ENCODE measurements around the gene PRPSAP1.
A peak's percentile ranks its signal among the peaks of the same experiment; 100 is the strongest.
"Not testable (repeated sequence)": the region's sequence is repeated elsewhere in the genome, so short reads cannot be mapped to it uniquely, and the experiment has no call there.

Gene PRPSAP1

GRCh38 chr17:76317535-76317934 is 36.2 kb downstream of the PRPSAP1 start:
- DNase-seq, result no peak

GRCh38 chr17:76314392-76315227 is 39.1 kb downstream of the PRPSAP1 start:
- DNase-seq, result no peak

DNA sequence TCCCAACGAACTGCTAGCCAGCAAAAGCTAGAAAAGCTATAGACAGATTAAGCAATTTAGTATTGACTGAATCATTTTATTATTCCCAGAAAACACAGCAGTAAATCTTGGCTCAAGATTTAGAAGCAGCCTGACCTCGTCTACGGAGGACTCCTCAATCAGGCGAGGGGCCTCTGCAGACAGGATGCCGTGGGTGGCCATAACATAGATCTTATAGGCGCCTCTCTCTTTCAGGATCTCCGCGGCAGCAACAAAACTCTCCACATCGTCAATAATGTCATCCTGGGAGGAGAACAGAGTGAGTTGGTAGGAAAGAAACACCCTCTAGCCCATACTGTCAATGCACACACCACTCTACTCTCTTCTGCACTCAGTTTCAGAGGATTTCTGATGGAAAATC is 41.0 kb downstream of the PRPSAP1 start:
- no peak for DNase-seq

DNA sequence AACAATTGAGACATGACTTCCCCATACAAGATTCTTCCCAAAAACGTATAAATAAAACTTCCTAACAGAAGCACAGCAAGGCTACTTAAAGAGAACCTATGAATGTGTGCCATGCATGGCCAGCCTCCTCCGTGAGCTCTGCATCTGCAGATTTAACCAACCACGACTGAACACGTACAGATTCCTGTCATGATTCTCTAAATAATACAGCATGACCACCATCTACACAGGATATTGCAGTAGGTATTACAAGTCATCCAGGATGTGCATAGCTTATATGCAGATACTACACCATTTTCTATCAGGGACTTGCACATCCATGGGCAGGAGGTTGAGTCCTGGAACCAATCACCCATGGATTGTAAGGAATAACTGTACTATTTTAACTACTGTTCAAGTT is 44.3 kb downstream of the PRPSAP1 start:
- no peak for DNase-seq

GRCh38 chr17:76307966-76308338 is 45.8 kb downstream of the PRPSAP1 start, which contains the start of gene QRICH2:
Gene QRICH2 (minus strand): TSS chr17:76308276. CDS start chr17:76307998, 278 bp downstream.
- DNase-seq, result no peak

DNA sequence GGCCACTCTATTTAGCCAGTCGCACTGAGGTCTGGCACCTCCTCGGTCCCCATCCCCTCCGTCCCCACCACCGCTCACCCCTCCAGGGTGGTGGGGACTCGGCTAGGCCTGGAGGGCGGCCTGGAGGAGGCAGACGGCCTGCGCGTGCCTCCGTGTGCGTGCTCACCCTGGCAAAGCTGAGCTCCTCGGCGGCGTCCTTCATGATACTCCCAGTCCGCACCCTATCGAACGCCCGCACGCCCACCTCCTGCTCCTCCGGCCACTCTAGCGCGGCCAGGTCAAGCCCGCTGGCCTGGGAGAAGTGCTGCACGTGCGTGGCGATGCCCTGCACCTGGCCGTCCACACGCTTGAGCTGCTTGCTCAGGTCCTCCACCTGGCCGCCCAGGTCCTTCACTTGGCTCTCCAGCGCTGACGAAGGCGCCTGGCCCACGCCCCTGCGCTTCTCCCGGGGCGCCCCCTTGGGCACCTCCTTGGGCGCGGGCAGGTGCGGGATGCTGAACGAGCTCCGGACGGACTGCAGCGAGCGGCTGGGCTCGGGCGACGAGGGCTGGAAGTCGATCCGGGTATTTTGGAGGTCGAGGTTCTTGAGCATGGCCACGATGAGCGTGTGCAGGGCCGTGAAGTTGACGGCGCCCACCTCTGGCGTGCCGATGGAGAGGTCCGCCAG is 46.3 kb downstream of the PRPSAP1 start:
- no peak for DNase-seq

DNA sequence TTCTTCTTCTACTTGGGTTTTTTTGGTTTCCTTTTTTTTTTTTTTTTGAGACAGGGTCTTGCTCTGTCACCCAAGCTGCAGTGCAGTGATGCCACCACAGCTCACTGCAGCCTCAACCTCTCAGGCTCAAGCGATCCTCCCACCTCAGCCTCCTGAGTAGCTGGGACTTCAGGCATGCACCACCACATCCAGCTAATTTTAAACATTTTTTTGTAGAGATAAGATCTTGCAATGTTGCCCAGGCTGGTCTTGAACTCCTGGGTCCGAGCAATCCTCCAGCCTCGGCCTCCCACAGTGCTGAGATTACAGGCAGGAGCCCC is 48.6 kb downstream of the PRPSAP1 start:
- DNase-seq, result not testable (repeated sequence)

DNA sequence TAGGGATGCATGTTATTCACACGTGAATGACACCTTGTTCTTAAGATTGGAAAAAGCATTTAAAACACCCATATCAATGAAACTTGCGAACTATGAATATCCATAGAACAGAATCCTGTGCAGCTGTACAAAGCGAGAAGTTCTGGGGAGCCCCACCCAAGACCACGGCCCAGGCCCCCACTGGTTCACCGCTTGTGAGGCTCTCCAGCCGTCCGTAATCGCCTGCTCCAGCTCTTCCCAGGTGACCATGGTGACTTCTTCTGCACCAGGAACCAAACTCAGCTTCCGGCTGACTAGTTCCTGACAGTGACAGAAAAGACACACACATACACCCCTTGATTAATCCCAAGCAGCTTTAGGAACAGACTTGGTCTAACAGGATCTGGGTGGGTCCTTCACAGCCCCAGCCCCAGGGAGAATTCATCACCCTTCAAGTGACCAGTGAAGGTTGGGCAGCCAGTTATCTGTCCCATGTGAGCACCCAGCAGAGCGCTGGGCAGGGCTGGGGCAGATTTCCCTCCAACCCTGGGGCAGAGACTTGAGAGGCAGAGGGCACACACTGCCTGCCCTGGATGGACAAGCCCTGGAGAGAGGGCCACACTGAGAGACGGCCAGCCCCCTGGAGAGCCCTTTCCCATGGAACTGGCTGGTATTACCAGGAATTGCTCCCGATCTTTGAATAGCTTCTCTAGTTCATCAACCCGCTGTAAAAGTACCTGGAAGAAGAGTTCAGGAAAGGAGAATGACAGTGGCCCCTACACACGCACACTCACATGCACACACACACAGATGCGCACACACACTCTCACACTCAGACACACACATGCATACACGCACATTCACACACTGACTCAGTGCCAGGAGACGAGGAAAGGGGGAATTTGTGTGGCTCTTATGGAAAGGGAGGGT is 49.2 kb downstream of the PRPSAP1 start:
- no peak for DNase-seq

GRCh38 chr17:76297436-76297835 is 56.3 kb downstream of the PRPSAP1 start:
- no peak for DNase-seq

DNA sequence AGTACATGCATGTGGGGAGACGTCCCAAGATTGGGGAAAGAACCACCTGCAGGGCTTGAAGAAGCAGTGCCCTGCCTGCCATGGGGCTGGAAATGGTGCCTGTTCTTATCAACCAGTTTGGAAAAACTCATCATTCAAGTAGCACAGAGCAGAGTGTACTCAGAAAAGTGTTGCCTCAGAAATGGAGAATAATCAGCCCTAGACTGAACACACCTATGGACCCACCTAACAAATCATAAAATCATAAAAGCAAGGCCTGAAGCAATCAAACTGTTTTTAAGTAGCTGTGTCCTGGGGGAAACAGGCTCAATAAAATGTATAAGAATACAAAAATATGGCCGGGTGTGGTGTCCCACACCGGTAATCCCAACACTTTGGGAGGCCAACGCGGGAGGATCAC is 56.8 kb downstream of the PRPSAP1 start:
- no peak for DNase-seq

DNA sequence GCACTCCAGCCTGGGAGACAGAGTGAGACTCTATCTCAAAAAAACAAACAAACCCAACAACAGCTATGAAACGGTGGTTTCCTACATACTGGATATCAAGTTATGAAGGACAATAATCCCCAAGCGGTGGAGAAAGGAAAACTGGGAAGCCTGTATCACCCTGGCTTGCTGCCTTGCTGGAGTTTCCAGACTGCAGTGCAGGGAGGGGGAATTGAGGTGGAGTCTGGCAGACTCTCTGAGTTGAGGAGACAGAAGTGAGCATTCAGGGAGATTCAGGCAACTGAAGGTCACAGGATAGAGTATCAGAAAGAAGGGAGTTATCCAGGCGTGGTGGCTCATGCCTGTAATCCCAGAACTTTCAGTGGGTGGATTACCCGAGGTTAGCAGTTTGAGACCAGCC is 57.5 kb downstream of the PRPSAP1 start:
- DNase-seq, result no peak

DNA sequence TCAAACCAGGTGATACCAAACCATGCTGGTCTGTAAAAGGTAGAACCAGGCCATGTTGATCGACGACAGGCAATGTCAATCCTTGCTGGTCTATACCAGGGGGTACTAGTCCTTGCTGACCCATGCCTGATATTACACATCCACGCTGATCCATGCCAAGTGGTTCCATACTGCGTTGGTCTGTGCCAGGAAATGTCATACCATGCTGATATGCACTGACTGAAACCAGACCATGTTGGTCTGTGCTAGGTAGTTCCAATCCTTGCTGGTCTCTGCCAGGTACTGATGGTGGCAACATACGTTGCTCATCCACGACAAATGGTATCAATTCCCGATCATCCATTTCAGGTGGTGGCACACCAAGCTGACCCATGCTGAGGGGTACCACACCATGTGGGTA is 60.6 kb downstream of the PRPSAP1 start:
- no peak for DNase-seq

DNA sequence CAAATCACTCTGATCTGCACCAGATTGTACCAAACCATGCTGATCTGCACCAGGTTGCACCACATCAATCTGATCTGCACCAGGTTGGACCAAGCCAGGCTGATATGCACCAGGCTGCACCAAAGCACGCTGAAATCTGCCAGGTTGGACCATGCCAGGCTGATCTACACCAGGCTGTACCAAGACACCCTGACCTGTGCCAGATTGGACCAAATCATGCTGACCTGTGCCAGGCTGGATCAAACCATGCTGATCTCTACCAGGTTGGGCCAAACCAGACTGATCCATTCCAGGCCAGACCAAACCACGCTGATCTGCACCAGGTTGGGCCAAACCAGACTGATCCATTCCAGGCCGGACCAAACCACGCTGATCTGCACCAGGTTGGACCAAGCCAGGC is 61.1 kb downstream of the PRPSAP1 start:
- no peak for DNase-seq

- no peak for DNase-seq
Measured at GRCh38 chr17:76281573-76282371, 71.9 kb downstream of the PRPSAP1 start.

DNA sequence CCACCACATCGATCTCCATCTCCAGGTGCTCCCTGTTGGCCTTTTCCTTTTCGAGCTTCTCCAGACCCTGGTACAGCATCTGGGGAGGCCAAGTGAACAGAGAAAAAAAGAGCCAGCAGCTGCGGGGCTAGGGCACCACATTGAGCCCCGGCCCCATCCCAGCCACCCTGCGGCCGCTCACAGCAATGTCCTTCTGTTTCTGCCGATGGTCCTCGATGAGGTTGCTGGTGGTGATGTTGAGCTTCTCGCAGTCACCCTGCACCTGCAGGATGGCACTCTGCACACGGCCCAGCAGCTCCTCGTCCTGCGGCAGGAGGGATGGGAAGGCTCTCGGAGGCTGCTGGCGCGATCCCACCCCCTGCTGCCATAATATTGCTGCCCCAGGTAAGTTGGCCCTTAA is 73.1 kb downstream of the PRPSAP1 start:
- DNase-seq, result no peak

DNA sequence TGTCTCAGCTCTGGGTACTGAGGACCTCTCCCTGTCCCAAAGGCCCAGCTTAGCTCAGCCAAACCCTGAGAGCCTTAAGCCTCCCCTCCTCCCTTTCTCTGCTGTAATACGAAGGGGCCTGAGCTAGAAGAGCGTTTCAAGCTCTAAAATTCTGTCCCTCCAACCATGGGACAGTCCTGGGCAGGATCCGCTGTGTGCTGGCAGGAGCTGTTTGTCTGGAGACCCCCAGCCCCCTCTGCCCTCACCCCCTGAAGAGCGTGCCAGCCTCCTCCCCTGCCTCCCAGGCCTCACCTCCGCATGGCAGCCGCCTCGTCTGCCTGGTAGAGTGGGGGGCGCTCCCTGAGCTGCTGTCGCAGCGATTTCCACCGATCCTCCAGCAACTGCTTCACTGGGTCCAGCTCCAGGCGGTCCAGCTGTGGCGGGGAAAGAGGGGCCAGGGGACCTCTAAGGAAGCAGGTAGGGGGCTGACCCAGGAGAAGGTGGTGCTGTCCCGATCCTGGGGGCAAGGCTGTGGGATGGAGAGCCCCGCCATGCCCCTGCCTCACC is 73.9 kb downstream of the PRPSAP1 start:
- DNase-seq, result no peak

- DNase-seq, result peak; percentile 80 to 86
Measured at GRCh38 chr17:76278952-76279741, 74.6 kb downstream of the PRPSAP1 start.

DNA sequence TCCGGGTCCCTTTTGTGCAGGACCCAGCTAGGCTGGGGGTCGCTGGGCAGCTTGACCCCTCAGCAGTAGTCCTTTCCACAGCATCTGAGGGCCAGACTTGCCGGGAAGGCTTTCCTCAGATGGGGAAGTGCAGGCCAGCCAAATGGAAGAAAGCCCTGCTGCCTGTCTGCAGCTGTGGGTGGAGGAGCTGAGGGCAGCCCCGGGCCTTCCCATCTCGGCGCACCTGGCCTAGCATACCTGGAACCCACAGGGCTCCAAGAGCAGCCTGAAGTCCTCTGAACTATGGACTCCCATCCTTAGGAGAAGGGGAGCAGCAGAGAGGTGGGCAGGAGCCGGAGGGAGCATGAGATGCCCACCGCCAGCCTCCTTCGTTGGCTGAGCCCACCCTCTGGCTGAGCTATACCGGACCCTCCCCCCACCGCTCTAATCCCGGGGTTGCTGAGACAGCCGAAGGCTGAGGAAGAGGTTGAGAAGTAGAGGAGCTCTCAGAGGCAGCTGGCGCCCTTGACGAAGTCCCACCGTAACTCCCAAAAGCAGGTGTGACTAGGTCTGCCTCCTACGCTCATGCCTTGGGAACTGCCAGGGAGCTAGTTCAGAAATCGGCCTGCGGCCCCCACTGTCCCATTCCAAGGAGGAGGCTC is 75.3 kb downstream of the PRPSAP1 start:
- no peak for DNase-seq

DNA sequence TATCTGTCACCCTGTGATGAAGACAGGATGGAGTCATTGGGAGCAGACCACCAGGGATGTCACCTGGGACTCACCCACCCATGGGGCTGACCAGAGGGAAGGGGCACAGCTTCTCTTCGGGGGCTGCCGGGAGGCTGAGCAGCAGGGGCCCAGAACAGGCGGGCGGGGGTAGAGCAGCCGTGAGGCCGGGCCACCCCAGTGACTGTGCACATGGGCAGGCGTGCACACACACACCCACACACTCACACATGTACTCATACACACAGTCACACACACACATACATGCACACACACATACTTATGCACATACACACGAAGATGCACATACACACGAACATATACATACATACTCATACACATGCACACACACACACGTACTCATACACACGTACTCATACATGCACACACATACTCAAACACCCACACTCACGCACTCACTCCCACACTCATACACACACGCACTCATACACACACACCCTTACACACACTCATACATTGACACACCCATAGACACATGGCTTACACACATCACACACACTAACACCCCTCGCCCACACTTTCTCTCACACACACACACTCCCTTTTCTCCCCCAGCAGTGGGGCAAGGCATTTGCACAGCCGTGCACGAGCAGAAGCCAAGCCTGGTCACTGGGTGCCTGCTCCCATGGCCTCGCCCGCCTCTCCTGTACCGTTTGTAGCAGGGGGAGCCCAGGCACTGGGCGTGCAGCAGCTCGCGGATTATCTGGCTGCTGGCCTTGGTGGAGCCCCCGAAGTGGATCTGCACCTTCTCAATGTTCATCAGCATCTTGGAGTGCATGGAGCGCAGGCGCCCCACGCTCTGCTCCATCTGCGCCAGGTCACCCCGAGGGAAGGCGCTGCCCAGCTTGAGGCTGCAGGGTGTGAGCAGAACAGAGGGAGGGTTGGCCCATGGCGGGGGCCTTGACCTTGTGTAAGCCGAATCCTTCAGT is 76.1 kb downstream of the PRPSAP1 start:
- no peak for DNase-seq
